H1 (cell line): ENCODE data around the gene FBXO5.

Experiments
- POLR2A ChIP-seq, 2 experiments: IDR thresholded peaks; 1 replicate in 1 of 2; 2 replicates in 1 of 2; pipeline ENCODE4 v1.6.1; 2011; ENCODE audit warnings: low read depth in 2 of 2, low read length in 2 of 2, mild to moderate bottlenecking in 2 of 2; ENCODE audit errors: control extremely low read depth in 1 of 2
- TCF12 ChIP-seq: IDR thresholded peaks from 2 replicates; pipeline ENCODE4 v1.6.1; 2011; ENCODE audit warnings: low read depth, mild to moderate bottlenecking, low read length
- TF ChIP-seq, protein P1 (sequence below), 3 experiments: IDR thresholded peaks; 1 replicate in 2 of 3; 2 replicates in 1 of 3; pipeline versions ENCODE4 v1.5.1 to v1.6.1; 2011; ENCODE audit warnings: low read length in 3 of 3, mild to moderate bottlenecking in 3 of 3, inconsistent platforms in 2 of 3, low read depth in 1 of 3, moderate library complexity in 1 of 3; ENCODE audit not compliant: insufficient read depth in 1 of 3; ENCODE audit errors: control extremely low read depth in 1 of 3

DNA sequence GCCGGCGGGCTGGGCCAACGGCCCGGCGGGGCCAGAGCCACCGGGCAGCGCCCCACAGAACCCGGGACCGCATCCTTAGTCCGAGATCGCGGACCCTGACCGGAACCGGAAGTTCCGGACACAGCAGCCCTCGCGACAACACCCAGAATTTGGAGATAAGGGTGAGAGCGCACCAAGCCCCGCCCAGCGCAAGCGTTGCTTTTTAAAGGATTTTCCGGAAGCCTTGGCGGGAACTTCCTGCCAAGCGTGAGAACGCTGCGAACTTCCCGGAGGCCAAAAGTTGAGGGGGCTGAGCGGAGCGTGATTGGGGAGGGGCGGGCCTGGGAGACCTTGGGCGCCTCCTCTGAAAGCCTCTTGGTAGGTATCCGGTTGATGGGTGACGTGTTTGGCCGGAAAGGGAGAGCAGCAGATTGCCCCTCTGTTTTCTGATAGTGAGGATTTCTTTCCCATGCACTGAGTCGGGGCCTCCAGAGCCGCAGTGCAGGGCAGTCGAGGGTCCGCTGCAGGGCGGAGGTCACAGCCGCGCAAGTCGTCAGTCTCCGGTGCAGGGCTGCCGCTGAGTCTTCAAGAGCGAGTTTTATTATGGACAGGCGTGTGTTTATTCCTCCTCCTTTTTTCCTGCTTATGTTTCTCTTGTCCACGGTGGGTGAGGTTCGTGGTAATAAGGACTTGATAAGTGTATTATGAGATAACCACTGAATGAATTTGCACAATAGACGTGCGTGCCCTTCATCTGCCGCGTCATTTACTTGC is 19.9 kb upstream of the FBXO5 start, which contains the start of gene MTRF1L:
- TF ChIP-seq, protein P1, sequence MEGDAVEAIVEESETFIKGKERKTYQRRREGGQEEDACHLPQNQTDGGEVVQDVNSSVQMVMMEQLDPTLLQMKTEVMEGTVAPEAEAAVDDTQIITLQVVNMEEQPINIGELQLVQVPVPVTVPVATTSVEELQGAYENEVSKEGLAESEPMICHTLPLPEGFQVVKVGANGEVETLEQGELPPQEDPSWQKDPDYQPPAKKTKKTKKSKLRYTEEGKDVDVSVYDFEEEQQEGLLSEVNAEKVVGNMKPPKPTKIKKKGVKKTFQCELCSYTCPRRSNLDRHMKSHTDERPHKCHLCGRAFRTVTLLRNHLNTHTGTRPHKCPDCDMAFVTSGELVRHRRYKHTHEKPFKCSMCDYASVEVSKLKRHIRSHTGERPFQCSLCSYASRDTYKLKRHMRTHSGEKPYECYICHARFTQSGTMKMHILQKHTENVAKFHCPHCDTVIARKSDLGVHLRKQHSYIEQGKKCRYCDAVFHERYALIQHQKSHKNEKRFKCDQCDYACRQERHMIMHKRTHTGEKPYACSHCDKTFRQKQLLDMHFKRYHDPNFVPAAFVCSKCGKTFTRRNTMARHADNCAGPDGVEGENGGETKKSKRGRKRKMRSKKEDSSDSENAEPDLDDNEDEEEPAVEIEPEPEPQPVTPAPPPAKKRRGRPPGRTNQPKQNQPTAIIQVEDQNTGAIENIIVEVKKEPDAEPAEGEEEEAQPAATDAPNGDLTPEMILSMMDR (IDR thresholded peaks at IDR 0.05; ENCODE audit: control extremely low read depth in 1 of 3, insufficient read depth in 1 of 3, low read depth in 1 of 3, low read length in 3 of 3): no peak
- TF ChIP-seq POLR2A (IDR thresholded peaks at IDR 0.05; ENCODE audit: control extremely low read depth in 1 of 2, low read depth in 2 of 2, low read length in 2 of 2): peak; percentile 47 to 79; a peak in 2 of 3 replicates
- no peak for TF ChIP-seq TCF12
